Psoas muscle (tissue), 8 donors: ENCODE data around the gene RASSF8. TPM values are rescaled to one million over a fixed set of nuclear protein-coding genes. Genes with fewer than 3 reads are reported as not detected.

Source experiments
- ATAC-seq, 4 donors: fragments of 200-7000 bp; cut with Tn5 transposase; one replicate each; pipeline ENCODE4 v1.9.1; 2020; ENCODE audit warnings: moderate library complexity in 3 of 4, mild to moderate bottlenecking in 2 of 4
- DNase-seq, 2 donors: peaks; one replicate each; pipeline ENCODE4 v3.0.0-alpha.2; 2020
- H3K27ac ChIP-seq: fragments of 200-600 bp; one replicate; pipeline ENCODE4 v1.8.0; 2022
- H3K27me3 ChIP-seq, 3 donors: fragments of 200-600 bp in 1 of 3; one replicate each; pipeline versions ENCODE4 v1.6.1 to v1.8.0; 2013 to 2022; ENCODE audit warnings: low read length in 2 of 3, mild to moderate bottlenecking in 2 of 3, moderate library complexity in 1 of 3; ENCODE audit not compliant: insufficient read depth in 3 of 3
- H3K36me3 ChIP-seq, 2 donors: fragments of 200-600 bp in 1 of 2; one replicate each; pipeline versions ENCODE4 v1.6.1 to v1.8.0; 2013 to 2022; ENCODE audit warnings: low read depth in 1 of 2, mild to moderate bottlenecking in 1 of 2, moderate library complexity in 1 of 2; ENCODE audit not compliant: insufficient read depth in 1 of 2
- H3K4me1 ChIP-seq: fragments of 200-600 bp; one replicate; pipeline ENCODE4 v1.8.0; 2022
- H3K4me3 ChIP-seq: fragments of 200-600 bp; one replicate; pipeline ENCODE4 v1.8.0; 2022; ENCODE audit warnings: mild to moderate bottlenecking
- H3K9me3 ChIP-seq: fragments of 200-600 bp; one replicate; pipeline ENCODE4 v1.8.0; 2022
- WGBS, 3 donors: extraction: QIAGEN DNeasy Blood & Tissue Kit; methylation state at CpG; one replicate each; pipeline versions ENCODE4 v1.1.6 to v1.1.7; 2013; 5-methylcytosine and 5-hydroxymethylcytosine counted together
- intact Hi-C, 2 donors: fragments of 100-400 bp; cut with DNase I; formaldehyde crosslinking; loops; one replicate each; pipeline versions ENCODE4 v1.11.0 to v1.14.2; 2022
- long read RNA-seq, 2 donors: library from polyadenylated mRNA; unstranded; transcript quantifications; one replicate each; pipeline ENCODE4 v2.0.0, GENCODE V29; 2021
- polyA plus RNA-seq, 3 donors: library from polyadenylated mRNA; stranded (reverse); fragments of 200-250 nt; gene quantifications; one replicate each; pipeline ENCODE4 v1.2.3, GENCODE V29; 2013
- total RNA-seq, 4 donors: library from RNA; stranded (reverse); fragmentation: NEBNext Ultra II Directional in 2 of 4; extraction: Animal tissue kit (Norgen Biotek cat#: 25700) in 2 of 4; gene quantifications; one replicate each; pipeline versions ENCODE4 v1.2.1 to v1.2.4, GENCODE V29; 2021 to 2023
- TF ChIP-seq, protein P1 (sequence below): fragments of 200-600 bp; IDR thresholded peaks from one replicate; pipeline ENCODE4 v1.8.0; 2022; ENCODE audit warnings: antibody characterized with exemption
- donor health status: healthy with polysubstance abuse.
- donor health status: DM: no; HTN: no; CAD: no; lungs with moderate emphysema.
- donor health status: Bipolar disorder and iron deficiency.
- donor health status: healthy.
- donor health status: DM: yes; HTN: yes; CAD: no.
- donor health status: DM: no; HTN: no; CAD: no.
- donor health status: DM: no; HTN: no; CAD: no.
- donor health status: DM: yes; HTN: yes; CAD: no.

RASSF8 gene, protein sequence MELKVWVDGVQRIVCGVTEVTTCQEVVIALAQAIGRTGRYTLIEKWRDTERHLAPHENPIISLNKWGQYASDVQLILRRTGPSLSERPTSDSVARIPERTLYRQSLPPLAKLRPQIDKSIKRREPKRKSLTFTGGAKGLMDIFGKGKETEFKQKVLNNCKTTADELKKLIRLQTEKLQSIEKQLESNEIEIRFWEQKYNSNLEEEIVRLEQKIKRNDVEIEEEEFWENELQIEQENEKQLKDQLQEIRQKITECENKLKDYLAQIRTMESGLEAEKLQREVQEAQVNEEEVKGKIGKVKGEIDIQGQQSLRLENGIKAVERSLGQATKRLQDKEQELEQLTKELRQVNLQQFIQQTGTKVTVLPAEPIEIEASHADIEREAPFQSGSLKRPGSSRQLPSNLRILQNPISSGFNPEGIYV
- total RNA-seq (10 to 100 TPM; 41.9 to 80.3 (median 54.2) TPM), polyA plus RNA-seq (10 to 100 TPM in 2 of 3 donors, 1 to 10 TPM in 1; 7.7 to 19.4 (median 14.6) TPM)
- long read RNA-seq, donor 1, full-length matches to known transcripts, result 3 of 45 reads
- long read RNA-seq, donor 1, partial matches to known transcripts, result 6 of 45 reads
- long read RNA-seq, donor 1, other reads (novel, unspliced or antisense), result 36 of 45 reads
- long read RNA-seq, donor 2, full-length matches to known transcripts, result 2 of 36 reads
- long read RNA-seq, donor 2, partial matches to known transcripts, result 6 of 36 reads
- long read RNA-seq, donor 2, other reads (novel, unspliced or antisense), result 28 of 36 reads

DNA sequence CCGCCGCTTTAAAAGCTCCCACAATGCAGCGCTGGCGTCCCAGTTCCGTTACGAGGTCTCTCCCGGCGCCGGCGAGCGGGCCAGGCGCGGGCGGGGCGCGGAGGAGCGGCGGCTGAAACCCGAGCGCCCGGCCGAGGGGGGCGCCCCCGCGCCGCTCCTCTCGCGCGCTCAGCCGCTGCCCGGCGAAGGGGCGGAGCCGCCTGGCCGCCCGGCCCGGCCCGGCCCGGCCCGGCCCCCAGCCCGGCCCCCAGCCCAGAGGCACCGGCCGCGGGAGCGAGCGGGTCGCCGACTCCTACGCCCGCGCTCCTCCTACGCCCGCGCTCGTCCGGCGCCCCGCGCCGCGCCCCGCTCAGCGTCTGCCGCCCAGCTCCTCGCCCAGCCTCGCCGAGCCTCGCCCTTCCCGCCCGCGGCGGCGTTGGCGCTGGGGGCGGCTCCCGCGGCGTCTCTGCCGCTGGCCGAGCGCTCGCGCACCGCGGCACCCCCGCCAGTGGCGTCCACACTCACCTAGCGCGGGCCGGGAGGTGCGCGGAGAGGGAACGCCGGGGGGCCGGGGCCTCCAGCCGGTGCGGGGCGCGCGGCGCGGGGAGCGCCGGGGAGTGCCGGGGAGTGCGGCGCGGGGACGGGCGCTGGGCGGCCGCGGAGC lies at the start of gene RASSF8:
RASSF8 (plus strand) TSS at position 255 of the 643 bp plus-strand sequence. CDS start 96,662 bp downstream, outside the sequence.
- H3K9me3 ChIP-seq, result no peaks in the 10 kb centered on the region
- H3K27ac ChIP-seq, result peak within 1 kb of the TSS; percentile 90
- intact Hi-C loops, result loop anchor here (2.0 to 10.0 kb wide), 4 partner anchors 52 to 704 kb away; partner anchors contain the start of gene KRAS (in 1 of the 2)
- peak; percentile 87 to 92 (median 90) for ATAC-seq
- peaks cover 32% of the 10 kb centered on the region for H3K4me1 ChIP-seq
- H3K4me3 ChIP-seq, result peak within 1 kb of the TSS; percentile 74
- H3K27me3 ChIP-seq, result no peaks in the 10 kb centered on the region
- WGBS, 3 donors, result 0 to 2% (median 0%) methylated on average over 25 to 112 of the region's 113 CpGs
- TF ChIP-seq, protein P1, sequence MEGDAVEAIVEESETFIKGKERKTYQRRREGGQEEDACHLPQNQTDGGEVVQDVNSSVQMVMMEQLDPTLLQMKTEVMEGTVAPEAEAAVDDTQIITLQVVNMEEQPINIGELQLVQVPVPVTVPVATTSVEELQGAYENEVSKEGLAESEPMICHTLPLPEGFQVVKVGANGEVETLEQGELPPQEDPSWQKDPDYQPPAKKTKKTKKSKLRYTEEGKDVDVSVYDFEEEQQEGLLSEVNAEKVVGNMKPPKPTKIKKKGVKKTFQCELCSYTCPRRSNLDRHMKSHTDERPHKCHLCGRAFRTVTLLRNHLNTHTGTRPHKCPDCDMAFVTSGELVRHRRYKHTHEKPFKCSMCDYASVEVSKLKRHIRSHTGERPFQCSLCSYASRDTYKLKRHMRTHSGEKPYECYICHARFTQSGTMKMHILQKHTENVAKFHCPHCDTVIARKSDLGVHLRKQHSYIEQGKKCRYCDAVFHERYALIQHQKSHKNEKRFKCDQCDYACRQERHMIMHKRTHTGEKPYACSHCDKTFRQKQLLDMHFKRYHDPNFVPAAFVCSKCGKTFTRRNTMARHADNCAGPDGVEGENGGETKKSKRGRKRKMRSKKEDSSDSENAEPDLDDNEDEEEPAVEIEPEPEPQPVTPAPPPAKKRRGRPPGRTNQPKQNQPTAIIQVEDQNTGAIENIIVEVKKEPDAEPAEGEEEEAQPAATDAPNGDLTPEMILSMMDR, result no peak
- H3K36me3 ChIP-seq, result peaks cover 2 to 23% of the 10 kb centered on the region in 2 donors
- DNase-seq, result peak; percentile 84 to 86

DNA sequence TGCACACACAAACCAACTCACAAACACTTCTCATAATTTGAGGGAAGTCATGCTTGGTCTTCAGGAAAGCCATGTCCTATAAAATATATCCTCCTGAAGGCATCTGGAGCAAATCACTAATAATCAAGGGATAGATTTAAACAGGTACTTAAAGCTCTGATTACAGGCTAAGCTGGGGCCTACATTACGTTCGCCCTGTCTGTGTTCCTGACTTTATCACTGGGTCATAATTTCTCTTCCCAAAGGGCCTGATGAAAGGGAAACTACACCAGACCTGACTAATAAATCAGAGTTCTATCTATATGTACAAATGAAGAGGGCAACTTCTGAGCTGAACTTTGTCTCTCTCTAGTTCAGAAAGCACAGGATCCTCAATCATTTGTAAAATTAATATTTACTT lies 43.9 kb upstream of the RASSF8 start:
- H3K27ac ChIP-seq, result no peak overlapping the region
- H3K27me3 ChIP-seq, result no peaks in the 10 kb centered on the region
- H3K4me3 ChIP-seq, result no peak overlapping the region
- intact Hi-C loops, result no loop called here
- TF ChIP-seq, protein P1, result no peak
- ATAC-seq (no peak), DNase-seq (no peak)
- no peaks in the 10 kb centered on the region for H3K36me3 ChIP-seq
- H3K4me1 ChIP-seq, result no peaks in the 10 kb centered on the region
- WGBS, 3 donors, result 78 to 86% (median 81%) methylated on average over 2 of the region's 2 CpGs
- H3K9me3 ChIP-seq, result no peaks in the 10 kb centered on the region

DNA sequence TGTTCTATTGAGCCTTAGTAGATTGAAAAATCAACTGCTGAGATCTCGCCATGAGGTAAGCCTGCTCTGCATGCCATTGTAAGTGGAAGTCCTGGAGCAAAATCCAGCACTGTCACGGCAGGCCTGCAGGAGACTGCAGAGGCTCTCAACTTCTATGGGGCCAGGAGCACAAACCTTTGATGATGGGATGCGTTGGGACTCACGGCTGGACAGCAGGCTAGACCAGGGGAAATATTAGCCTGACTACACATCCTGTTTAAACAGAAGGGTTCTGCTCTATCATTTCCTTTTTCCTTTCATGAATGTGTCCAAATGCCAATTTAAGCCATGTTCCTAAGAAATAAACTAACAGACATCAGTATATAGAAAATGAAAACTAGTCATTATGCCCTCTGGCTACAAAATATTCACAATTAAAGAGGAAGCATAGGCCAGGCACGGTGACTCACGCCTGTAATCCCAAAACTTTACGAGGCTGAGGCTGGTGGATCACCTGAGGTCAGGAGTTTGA lies 33.9 kb upstream of the RASSF8 start:
- Histone ChIP-seq H3K9me3 (no peaks in the 10 kb centered on the region), H3K27me3 (no peaks in the 10 kb centered on the region), H3K4me3 (no peak overlapping the region), H3K36me3 (no peaks in the 10 kb centered on the region), H3K27ac (no peak overlapping the region), H3K4me1 (no peaks in the 10 kb centered on the region)
- TF ChIP-seq, protein P1, result no peak
- 59 to 75% (median 71%) methylated on average over 7 of the region's 7 CpGs for WGBS, 3 donors
- DNase-seq (no peak), ATAC-seq (no peak)
- intact Hi-C loops, result no loop called here

DNA sequence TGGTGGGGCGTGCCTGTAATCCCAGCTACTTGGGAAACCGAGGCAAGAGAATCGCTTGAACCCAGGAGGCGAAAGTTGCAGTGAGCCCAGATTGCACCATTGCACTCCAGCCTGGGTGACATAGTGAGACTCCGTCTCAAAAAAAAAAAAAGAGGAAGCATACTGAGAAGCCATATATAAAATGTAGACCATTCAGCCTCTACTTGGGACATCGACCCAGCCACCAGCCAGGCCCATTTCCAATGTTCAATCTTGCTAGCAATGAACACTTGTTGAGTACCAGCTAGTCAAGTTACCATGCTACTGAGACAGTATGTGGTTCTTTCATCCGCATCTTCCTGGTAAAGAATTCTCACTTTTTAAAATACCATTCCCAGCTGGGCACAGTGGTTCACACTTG lies 33.4 kb upstream of the RASSF8 start:
- 94 to 95% (median 94%) methylated on average over 7 of the region's 7 CpGs for WGBS, 3 donors
- DNase-seq (no peak), ATAC-seq (no peak)
- Histone ChIP-seq H3K27ac (no peak overlapping the region), H3K4me3 (no peak overlapping the region), H3K4me1 (no peaks in the 10 kb centered on the region), H3K27me3 (no peaks in the 10 kb centered on the region), H3K9me3 (no peaks in the 10 kb centered on the region), H3K36me3 (no peaks in the 10 kb centered on the region)
- intact Hi-C loops, result no loop called here
- TF ChIP-seq, protein P1, result no peak
